Thymus (tissue), 11 donors: ENCODE data around the gene MAN1B1. TPM values are rescaled to one million over a fixed set of nuclear protein-coding genes. Genes with fewer than 3 reads are reported as not detected.
"Not testable (repeated sequence)": the region's sequence is repeated elsewhere in the genome, so short reads cannot be mapped to it uniquely, and the experiment has no call there.

Experiments used
- DNase-seq, 9 donors: peaks; one replicate each; pipeline ENCODE4 v3.0.0-alpha.2; 2013; ENCODE audit warnings: low spot score in 9 of 9, low read depth in 6 of 9, missing footprints in 1 of 9
- H3K27ac ChIP-seq, 2 donors: one replicate each; pipeline ENCODE4 v1.5.1; 2013; ENCODE audit warnings: control low read depth in 1 of 2, low read depth in 1 of 2, low read length in 1 of 2, mild to moderate bottlenecking in 1 of 2, moderate library complexity in 1 of 2
- H3K27me3 ChIP-seq, 2 donors: one replicate each; pipeline ENCODE4 v1.5.1; 2013; ENCODE audit warnings: low read length in 1 of 2; ENCODE audit not compliant: control insufficient read depth in 2 of 2, insufficient read depth in 1 of 2
- H3K36me3 ChIP-seq, 2 donors: one replicate each; pipeline ENCODE4 v1.5.1; 2013; ENCODE audit warnings: low read length in 1 of 2, mild to moderate bottlenecking in 1 of 2, moderate library complexity in 1 of 2; ENCODE audit not compliant: control insufficient read depth in 2 of 2, insufficient read depth in 2 of 2
- H3K4me1 ChIP-seq, 2 donors: one replicate each; pipeline ENCODE4 v1.5.1; 2013; ENCODE audit warnings: low read length in 2 of 2; ENCODE audit not compliant: control insufficient read depth in 2 of 2, insufficient read depth in 2 of 2
- H3K4me3 ChIP-seq, 2 donors: one replicate each; pipeline ENCODE4 v1.5.1; 2013; ENCODE audit warnings: low read length in 2 of 2, control low read depth in 1 of 2, mild to moderate bottlenecking in 1 of 2
- H3K9me3 ChIP-seq, 2 donors: one replicate each; pipeline ENCODE4 v1.5.1; 2013; ENCODE audit warnings: low read length in 1 of 2, mild to moderate bottlenecking in 1 of 2; ENCODE audit not compliant: control insufficient read depth in 2 of 2, insufficient read depth in 1 of 2
- WGBS: extraction: QIAGEN DNeasy Blood & Tissue Kit; methylation state at CpG from one replicate; pipeline ENCODE4 v1.1.7; 2013; 5-methylcytosine and 5-hydroxymethylcytosine counted together
- polyA plus RNA-seq: library from polyadenylated mRNA; stranded (reverse); fragments of 200-250 nt; gene quantifications from one replicate; pipeline ENCODE4 v1.2.3, GENCODE V29; 2013
- total RNA-seq: library from RNA; stranded (reverse); fragments of 120-200 nt; gene quantifications from one replicate; pipeline ENCODE4 v1.2.4, GENCODE V29; 2013
- donor health status: healthy.

MAN1B1 gene
- total and polyA plus RNA-seq, 2 donors: 26.8 to 107 TPM

DNA sequence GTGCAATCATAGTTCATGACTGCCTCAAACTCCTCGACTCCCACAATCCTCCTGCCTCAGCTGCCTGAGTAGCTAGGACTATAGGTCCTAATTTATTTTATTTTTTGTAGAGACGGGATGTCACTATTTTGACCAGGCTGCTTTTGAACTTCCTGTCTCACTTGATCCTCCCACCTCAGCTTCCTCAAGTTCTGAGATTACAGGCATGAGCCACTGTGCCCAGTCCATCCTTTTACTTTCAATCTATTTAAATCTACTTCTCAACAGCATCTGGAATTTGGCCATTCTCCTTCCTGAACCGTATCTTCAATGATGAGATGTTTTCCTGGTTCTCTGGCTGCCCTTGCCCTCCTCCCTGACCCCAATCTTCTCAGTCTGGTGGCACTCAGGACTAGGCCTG, 40.0 kb downstream of the MAN1B1 start:
- Histone ChIP-seq H3K9me3 (peaks cover 0 to 9% of the 10 kb centered on the region in 2 donors), H3K4me3 (no peak overlapping the region), H3K27me3 (peaks cover 0 to 25% of the 10 kb centered on the region in 2 donors), H3K36me3 (no peaks in the 10 kb centered on the region), H3K4me1 (peaks cover 38 to 54% of the 10 kb centered on the region in 2 donors), H3K27ac (peak overlapping the region; percentile 1 to 71)
- no peak for DNase-seq
- WGBS: 44% methylated on average over 3 of the region's 3 CpGs

DNA sequence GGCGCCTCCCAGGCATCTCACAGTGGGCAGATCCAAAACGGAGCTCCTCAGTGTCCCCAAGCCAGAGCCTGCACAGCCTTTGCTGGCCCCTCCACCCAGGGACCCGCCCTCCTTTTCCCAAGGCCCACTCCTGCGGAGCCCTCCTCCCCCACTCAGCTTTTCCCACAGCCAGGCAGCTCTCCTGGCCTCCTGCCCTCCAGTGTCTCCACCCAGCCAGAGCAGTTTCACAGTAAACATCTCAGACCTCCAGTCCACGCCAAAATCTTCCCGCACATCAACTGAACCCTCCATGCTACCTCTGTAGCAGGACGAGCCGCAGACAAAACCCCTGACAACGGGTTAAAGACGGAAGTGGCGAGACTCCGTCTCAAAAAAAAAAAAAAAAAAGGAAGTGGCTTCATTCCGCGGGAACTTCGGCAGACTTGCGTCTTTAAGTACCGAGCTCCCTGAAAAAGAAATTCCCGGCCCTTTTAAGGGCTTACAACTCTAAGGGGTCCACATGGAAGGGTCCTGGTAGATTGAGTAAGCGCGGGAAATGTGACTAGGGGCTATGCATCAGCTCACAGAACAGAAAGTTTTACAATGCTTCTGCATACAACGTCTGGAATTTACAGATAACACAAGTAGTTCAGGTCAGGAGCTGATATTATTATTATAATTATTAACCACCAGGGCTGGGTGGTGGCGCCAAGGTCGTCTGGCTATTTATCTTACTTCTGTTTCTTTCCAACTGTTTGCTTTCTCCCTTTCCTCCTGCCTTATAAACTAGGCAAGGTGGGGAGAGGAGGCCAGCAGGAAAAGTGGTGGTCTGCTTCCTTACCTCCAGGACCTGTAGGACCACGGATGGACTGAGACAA, 40.7 kb downstream of the MAN1B1 start:
- Histone ChIP-seq H3K27me3 (peaks cover 0 to 29% of the 10 kb centered on the region in 2 donors), H3K4me1 (peaks cover 33 to 48% of the 10 kb centered on the region in 2 donors), H3K9me3 (peaks cover 0 to 9% of the 10 kb centered on the region in 2 donors), H3K27ac (peak overlapping the region; percentile 69 to 72), H3K4me3 (peak overlapping the region; percentile 51 to 78), H3K36me3 (no peaks in the 10 kb centered on the region)
- peak in 3 of 9 donors; percentile 24 to 81 (median 58) for DNase-seq
- WGBS: 13% methylated on average over 24 of the region's 24 CpGs

DNA sequence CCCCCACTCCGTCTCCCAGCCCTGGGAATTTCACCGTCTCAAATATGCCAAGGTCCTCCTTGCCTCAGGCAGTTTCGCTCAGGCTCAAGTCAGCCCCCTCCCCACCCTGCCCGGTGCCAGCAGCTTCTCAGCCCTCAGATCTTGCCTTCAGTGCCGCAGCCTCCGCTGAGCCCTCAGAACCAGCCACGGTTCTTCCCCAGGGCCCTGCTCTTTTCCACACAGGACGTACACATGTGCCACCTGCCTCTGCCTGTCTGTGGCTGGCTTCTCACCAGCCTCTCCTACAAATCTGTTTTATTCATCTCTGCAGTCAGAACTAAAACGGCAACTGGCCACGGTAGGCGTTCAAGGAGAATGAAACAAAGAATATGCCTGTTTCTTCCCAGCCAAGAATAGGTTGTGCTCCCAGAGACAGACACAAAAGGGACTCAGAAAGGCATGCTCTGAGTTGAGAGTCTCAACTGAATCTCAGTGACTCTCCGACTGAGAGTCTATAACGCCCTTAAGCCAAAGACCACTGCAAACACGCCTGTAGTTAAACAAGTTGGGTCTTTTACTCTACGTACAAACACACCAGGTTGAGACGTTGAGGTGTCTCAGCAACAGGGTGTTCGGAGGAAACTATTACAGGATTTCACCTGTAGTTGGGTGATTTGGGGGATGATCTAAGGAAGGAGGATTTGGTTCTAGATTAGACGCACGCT, 41.5 kb downstream of the MAN1B1 start:
- peak in 1 of 9 donors; percentile 46 for DNase-seq

DNA sequence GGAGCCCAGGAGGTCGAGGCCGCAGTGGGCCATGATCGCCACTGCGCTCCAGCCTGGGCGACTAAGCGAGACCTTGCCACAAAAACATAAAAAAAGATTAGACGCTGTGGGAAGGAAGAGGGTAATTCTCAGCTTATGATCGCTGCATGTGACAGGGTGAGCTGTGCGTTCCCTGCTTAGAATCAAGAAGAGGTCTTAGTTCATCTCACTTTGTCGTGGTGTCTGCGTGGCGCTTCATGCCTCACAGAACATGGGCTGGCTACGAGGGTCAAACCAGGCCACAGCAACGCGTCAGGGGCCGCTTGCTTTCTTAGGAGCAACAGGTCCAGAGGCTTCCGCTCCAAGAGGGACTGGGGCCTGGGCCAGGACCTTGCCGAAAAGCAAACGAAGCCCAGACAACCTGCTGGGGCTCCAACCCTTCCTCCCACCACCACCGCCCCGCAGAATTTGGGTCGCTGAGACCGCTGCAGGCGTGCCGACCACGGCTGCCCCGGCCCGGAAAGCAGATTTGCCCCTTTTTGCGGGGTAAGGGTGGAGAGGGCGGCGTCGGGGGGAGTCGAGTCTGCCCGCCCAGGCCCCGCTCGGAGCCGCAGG, 42.2 kb downstream of the MAN1B1 start:
- Histone ChIP-seq H3K9me3 (peaks cover 0 to 9% of the 10 kb centered on the region in 2 donors), H3K36me3 (no peaks in the 10 kb centered on the region), H3K27me3 (peaks cover 0 to 38% of the 10 kb centered on the region in 2 donors), H3K4me3 (peak overlapping the region; percentile 66 to 78), H3K27ac (peak overlapping the region; percentile 65 to 72), H3K4me1 (peaks cover 28 to 35% of the 10 kb centered on the region in 2 donors)
- WGBS: 29% methylated on average over 37 of the region's 37 CpGs
- DNase-seq: peak in 1 of 9 donors; percentile 37

More for the DNA sequence above, 41.5 kb downstream of the MAN1B1 start:
- H3K4me1 ChIP-seq: peaks cover 31 to 42% of the 10 kb centered on the region in 2 donors
- H3K36me3 ChIP-seq: no peaks in the 10 kb centered on the region
- 43% methylated on average over 19 of the region's 19 CpGs for WGBS
- H3K4me3 ChIP-seq: peak overlapping the region; percentile 51 to 78
- H3K9me3 ChIP-seq: peaks cover 0 to 9% of the 10 kb centered on the region in 2 donors
- peaks cover 0 to 34% of the 10 kb centered on the region in 2 donors for H3K27me3 ChIP-seq
- peak overlapping the region; percentile 69 to 72 for H3K27ac ChIP-seq

DNA sequence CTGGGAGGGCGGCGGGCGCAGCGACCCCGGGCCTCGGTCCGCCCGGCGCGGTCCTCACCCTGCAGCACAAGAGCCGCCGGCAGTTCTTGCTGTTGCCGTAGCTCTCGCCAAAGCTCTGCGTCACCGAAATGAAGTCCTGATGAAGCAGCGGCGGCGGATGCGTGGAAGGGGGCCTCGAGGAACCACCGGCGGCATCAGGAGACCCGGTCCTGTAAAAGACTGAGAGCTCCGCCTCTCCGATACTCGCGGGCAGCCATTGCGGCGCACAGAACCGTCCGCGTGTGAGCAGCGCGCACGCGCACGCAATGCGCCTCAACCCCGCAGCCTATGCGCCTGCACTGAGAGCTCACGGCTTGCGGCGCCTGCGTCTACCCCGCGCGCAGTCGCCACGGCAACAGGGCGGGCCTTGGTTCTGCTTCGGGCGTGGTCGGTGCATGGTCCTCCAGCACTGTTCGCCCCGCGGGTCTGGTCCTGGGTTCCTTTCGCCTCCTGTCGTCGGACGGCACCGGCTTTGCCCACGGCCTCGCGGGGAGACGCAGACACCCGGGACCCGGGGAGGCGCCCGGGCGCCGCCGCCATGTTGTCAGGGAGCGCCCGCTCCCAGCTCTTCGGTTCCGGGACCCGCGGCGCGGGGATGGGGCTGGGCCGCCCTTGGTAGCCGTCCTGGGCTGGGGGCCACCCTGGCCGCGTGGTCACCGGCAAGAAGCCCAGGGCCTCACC, 42.8 kb downstream of the MAN1B1 start:
- peak; percentile 70 to 92 (median 75) for DNase-seq
- peaks cover 0 to 9% of the 10 kb centered on the region in 2 donors for H3K9me3 ChIP-seq
- H3K27me3 ChIP-seq: peaks cover 0 to 43% of the 10 kb centered on the region in 2 donors
- WGBS: under 1% methylated on average over 86 of the region's 86 CpGs
- no peaks in the 10 kb centered on the region for H3K36me3 ChIP-seq
- peak overlapping the region; percentile 47 to 72 for H3K27ac ChIP-seq
- peak overlapping the region; percentile 66 to 78 for H3K4me3 ChIP-seq
- H3K4me1 ChIP-seq: peaks cover 25 to 33% of the 10 kb centered on the region in 2 donors

DNA sequence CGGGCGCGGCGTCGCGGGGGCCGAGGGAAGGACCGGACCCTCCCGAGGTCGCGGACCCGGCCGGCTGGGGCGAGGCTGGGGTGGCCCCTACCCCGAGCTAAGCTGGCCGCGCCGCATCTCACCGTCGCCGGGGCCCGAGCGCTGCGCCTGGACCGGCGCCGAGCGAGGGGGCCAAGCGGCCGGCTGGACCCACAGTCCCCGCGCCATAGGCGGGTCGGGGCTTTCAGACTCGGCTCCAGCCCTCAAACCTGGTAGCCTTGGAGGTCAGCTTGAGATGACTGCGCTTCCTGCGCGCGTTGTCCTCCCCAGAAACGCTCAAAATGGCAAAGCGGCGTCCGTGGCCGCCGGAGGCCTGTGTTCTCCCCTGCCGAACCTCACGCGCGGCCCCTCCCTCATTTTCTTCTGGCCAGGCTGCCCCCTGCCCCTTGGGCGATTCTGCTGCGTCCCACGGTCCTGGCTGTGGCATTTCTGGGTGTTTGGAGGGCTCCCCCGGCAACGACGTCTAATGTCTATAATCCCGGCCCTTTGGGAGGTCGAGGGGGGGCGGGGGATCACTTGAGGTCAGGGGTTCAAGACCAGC, 43.5 kb downstream of the MAN1B1 start:
- H3K4me3 ChIP-seq: peak overlapping the region; percentile 66 to 78
- peaks cover 25 to 33% of the 10 kb centered on the region in 2 donors for H3K4me1 ChIP-seq
- peak overlapping the region in 1 of 2 donors; percentile 72 for H3K27ac ChIP-seq
- H3K27me3 ChIP-seq: peaks cover 0 to 49% of the 10 kb centered on the region in 2 donors
- H3K36me3 ChIP-seq: no peaks in the 10 kb centered on the region
- 7% methylated on average over 58 of the region's 58 CpGs for WGBS
- peaks cover 0 to 9% of the 10 kb centered on the region in 2 donors for H3K9me3 ChIP-seq
- DNase-seq: no peak

DNA sequence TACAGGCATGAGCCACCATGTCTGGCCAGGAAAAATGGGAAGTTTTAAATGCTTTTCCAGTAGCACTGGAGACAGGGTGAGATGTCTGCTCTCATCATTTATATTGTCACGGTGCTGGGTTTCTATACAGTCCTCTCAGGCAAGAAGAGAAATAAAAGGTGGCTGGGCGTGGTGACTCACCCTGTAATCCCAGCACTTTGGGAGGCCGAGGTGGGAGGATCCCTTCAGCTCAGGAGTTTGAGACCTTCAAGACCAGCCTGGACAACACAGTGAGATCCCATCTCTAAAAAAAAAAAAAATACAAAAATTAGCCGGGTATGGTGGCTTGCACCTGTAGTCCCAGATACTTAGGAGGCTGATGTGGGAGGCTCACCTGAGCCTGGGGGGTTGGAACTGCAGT, 47.4 kb downstream of the MAN1B1 start:
- WGBS: 93% methylated on average over 4 of the region's 4 CpGs
- H3K4me1 ChIP-seq: peaks cover 17 to 22% of the 10 kb centered on the region in 2 donors
- no peaks in the 10 kb centered on the region for H3K36me3 ChIP-seq
- H3K27ac ChIP-seq: no peak overlapping the region
- DNase-seq: no peak
- peaks cover 1 to 27% of the 10 kb centered on the region in 2 donors for H3K9me3 ChIP-seq
- H3K27me3 ChIP-seq: peaks cover 28 to 81% of the 10 kb centered on the region in 2 donors
- H3K4me3 ChIP-seq: no peak overlapping the region

DNA sequence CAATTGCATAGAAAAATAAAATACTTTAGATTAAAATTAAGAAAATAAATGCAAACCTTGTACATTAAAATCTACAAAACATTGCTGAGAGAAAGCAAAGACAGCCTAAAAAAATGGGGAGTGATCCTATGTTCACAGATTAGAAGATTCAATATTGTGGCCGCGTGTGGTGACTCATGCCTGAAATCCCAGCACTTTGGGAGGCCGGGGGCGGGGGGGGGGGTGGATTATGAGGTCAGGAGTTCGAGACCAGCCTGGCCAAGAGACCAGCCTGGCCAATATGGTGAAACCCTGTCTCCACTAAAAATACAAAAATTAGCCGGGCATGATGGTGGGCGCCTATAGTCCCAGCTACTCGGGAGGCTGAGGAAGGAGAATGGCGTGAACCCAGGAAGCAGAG, 48.4 kb downstream of the MAN1B1 start:
- 92% methylated on average over 9 of the region's 9 CpGs for WGBS
- H3K9me3 ChIP-seq: peaks cover 1 to 27% of the 10 kb centered on the region in 2 donors
- H3K4me1 ChIP-seq: peaks cover 24 to 27% of the 10 kb centered on the region in 2 donors
- not testable (repeated sequence) for DNase-seq, H3K36me3 ChIP-seq, H3K4me3 ChIP-seq, H3K27ac ChIP-seq
- H3K27me3 ChIP-seq: peaks cover 37 to 85% of the 10 kb centered on the region in 2 donors
